Neural progenitor cell (in vitro differentiated cells): ENCODE results near the gene WWOX.

Experiments used
- EZH2 ChIP-seq: fragments of 200-600 bp; sonication (generic); IDR thresholded peaks from 2 replicates; pipeline ENCODE4 v1.6.1; 2017; ENCODE audit warnings: antibody characterized with exemption, mild to moderate bottlenecking, moderate library complexity
- TF ChIP-seq, protein P1 (sequence below): fragments of 200-600 bp; sonication (generic); IDR thresholded peaks from 2 replicates; pipeline ENCODE4 v1.5.1; 2017; ENCODE audit warnings: antibody characterized with exemption, mild to moderate bottlenecking

DNA sequence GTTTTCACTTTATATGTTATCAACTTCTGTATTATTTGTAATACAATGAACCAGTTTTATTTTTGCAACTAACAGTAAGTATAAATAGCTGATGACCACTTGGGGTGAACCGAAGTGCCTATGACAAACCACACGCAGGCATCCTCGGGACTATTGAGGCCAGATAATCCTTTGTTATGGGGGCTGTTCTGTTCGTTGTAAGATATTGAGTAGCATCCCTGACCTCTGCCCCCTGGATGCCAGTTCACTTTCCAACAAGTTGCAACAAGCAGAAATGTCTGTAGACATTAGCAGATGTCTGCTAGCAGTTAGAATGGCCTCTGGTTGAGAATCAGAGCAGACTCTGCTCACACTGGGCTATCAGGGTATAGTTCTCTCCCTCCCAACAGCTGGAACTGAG lies 277.0 kb downstream of the WWOX start:
- TF ChIP-seq EZH2 = no peak
- TF ChIP-seq, protein P1, sequence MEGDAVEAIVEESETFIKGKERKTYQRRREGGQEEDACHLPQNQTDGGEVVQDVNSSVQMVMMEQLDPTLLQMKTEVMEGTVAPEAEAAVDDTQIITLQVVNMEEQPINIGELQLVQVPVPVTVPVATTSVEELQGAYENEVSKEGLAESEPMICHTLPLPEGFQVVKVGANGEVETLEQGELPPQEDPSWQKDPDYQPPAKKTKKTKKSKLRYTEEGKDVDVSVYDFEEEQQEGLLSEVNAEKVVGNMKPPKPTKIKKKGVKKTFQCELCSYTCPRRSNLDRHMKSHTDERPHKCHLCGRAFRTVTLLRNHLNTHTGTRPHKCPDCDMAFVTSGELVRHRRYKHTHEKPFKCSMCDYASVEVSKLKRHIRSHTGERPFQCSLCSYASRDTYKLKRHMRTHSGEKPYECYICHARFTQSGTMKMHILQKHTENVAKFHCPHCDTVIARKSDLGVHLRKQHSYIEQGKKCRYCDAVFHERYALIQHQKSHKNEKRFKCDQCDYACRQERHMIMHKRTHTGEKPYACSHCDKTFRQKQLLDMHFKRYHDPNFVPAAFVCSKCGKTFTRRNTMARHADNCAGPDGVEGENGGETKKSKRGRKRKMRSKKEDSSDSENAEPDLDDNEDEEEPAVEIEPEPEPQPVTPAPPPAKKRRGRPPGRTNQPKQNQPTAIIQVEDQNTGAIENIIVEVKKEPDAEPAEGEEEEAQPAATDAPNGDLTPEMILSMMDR = no peak
